ENCODE results near the gene C1orf226.
"Not testable (repeated sequence)": the region's sequence is repeated elsewhere in the genome, so short reads cannot be mapped to it uniquely, and the experiment has no call there.

Gene C1orf226

GRCh38 chr1:162416215-162416614, 34.7 kb downstream of the C1orf226 start:
- DNase-seq, result no peak

- DNase-seq, result no peak
Measured at GRCh38 chr1:162416909-162417308, 35.4 kb downstream of the C1orf226 start.

- no peak for DNase-seq
Measured at GRCh38 chr1:162417650-162418049, 36.1 kb downstream of the C1orf226 start.

- not testable (repeated sequence) for DNase-seq
Measured at GRCh38 chr1:162418584-162418983, 37.1 kb downstream of the C1orf226 start.

DNA sequence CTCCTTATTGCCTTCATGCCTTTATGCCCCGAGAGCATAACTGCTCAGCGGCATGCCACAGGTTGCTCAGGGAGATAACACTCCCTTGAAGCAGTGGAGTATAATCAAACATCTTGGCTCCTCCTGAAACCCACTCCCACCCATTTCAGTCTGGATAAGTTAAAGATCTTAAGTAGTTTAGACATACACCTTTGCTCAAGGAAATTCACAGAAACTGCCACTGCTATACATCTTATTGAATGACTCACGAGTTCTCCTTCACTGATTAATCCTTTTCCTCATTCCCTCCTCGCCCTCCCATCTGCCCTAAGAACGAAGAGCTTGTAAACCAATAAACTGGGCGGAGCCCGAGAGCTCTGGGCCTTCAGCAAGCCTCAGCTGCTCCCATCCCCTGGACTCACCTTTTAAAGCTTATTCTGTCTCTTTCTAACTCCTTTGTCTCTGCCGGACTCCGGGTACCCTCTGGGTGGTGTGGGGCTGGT, 38.0 kb downstream of the C1orf226 start:
- DNase-seq, result not testable (repeated sequence)

GRCh38 chr1:162420120-162420519, 38.6 kb downstream of the C1orf226 start:
- DNase-seq, result no peak

- no peak for DNase-seq
Measured at GRCh38 chr1:162421258-162422164, 40.0 kb downstream of the C1orf226 start.

DNA sequence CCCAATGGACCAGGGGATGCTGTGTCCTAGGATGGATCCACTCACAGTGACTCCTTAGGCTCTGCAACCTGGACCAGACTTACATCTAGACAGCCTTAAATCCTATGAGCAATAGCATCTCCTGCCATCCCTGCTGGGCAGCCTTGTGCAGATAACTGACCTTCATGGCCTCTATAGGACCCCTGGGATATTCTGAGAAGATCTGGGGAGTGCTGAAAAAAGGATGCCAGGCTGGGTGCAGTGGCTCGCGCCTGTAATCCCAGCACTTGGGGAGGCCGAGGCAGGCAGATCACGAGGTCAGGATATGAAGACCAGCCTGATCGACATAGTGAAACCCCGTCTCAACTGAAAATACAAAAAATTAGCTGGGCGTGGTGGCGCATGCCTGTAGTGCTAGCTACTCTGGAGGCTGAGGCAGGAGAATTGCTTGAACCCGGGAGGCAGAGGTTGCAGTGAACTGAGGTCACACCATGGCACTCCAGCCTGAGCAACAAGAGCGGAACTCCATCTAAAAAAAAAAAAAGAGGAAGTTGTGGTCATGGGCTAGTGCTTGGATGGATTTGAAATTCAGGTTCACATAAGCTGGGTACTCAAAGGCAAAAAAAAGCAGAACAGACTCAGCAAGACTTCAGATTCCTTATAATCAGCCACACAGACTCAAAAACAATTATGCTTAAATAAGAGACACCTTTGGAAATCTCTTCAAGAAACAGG, 41.3 kb downstream of the C1orf226 start:
- DNase-seq, result no peak

- DNase-seq, result no peak
Measured at GRCh38 chr1:162430583-162430982, 49.1 kb downstream of the C1orf226 start.

DNA sequence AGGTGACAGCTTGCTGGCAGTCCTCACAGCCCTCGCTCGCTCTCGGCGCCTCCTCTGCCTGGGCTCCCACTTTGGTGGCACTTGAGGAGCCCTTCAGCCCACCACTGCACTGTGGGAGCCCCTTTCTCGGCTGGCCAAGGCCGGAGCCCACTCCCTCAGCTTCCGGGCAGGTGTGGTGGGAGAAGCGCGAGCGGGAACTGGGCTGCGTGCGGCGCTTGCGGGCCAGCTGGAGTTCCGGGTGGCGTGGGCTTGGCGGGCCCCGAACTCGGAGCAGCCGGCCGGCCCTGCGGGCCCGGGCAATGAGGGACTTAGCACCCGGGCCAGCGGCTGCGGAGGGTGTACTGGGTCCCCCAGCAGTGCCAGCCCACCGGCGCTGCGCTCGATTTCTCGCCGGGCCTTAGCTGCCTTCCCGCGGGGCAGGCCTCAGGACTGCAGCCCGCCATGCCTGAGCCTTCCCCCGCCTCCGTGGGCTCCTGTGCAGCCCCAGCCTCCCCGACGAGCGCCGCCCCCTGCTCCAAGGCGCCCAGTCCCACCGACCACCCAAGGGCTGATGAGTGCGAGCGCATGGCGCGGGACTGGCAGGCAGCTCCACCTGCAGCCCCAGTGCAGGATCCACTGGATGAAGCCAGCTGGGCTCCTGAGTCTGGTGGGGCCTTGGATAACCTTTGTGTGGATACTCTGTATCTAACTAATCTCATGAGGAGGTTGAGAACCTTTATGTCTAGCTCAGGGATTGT, 51.6 kb downstream of the C1orf226 start:
- not testable (repeated sequence) for DNase-seq
